RWPE1 (cell line): ENCODE data around the gene ERC2.

Experiments used
- CTCF ChIA-PET: fragments of 350-600 bp; sonication (Branson Sonifier 250); formaldehyde crosslinking; extraction: SDS; loops from one replicate; lab custom pipeline; 2021; lab: Yijun Ruan, JAX
- POLR2A ChIA-PET: fragments of 400-600 bp; formaldehyde crosslinking; extraction: SDS; loops from one replicate; lab custom pipeline; 2020; ENCODE audit warnings: antibody characterized with exemption; ENCODE audit not compliant: low non-redundant PET; lab: Yijun Ruan, JAX
- DNase-seq: peaks from one replicate; pipeline ENCODE4 v3.0.0; 2012; ENCODE audit warnings: low spot score
- H3K27ac ChIP-seq: fragments of 450-650 bp; 2 replicates; pipeline ENCODE4 v1.5.1; 2017
- CTCF ChIP-seq: fragments of 450-650 bp; conservative IDR thresholded peaks from 2 replicates; pipeline ENCODE4 v1.5.1; 2017; ENCODE audit warnings: low read depth, mild to moderate bottlenecking

ERC2 gene

GRCh38 chr3:55588146-55588765, 880.0 kb downstream of the ERC2 start:
- DNase-seq: no peak
- H3K27ac ChIP-seq: no peak overlapping the region
- no peak for TF ChIP-seq CTCF
- ChIA-PET CTCF (no interaction called here), POLR2A (no interaction called here)

- H3K27ac ChIP-seq: no peak overlapping the region
- no peak for TF ChIP-seq CTCF
- no peak for DNase-seq
- POLR2A ChIA-PET: no interaction called here
- CTCF ChIA-PET: no interaction called here
Measured at GRCh38 chr3:55585856-55586255, 882.4 kb downstream of the ERC2 start.

- DNase-seq: no peak
- no peak overlapping the region for H3K27ac ChIP-seq
- ChIA-PET CTCF (no interaction called here), POLR2A (no interaction called here)
- no peak for TF ChIP-seq CTCF
Measured at GRCh38 chr3:55584716-55585368, 883.4 kb downstream of the ERC2 start.

GRCh38 chr3:55584030-55584429, 884.2 kb downstream of the ERC2 start:
- ChIA-PET POLR2A (no interaction called here), CTCF (no interaction called here)
- DNase-seq: no peak
- no peak for TF ChIP-seq CTCF
- no peak overlapping the region for H3K27ac ChIP-seq

GRCh38 chr3:55583475-55583874, 884.8 kb downstream of the ERC2 start:
- POLR2A ChIA-PET: no interaction called here
- CTCF ChIA-PET: no interaction called here
- no peak for TF ChIP-seq CTCF

GRCh38 chr3:55579496-55579895, 888.8 kb downstream of the ERC2 start:
- POLR2A ChIA-PET: no interaction called here
- TF ChIP-seq CTCF: no peak
- DNase-seq: no peak
- CTCF ChIA-PET: no interaction called here
- H3K27ac ChIP-seq: no peak overlapping the region

More at GRCh38 chr3:55583475-55583874, 884.8 kb downstream of the ERC2 start:
- DNase-seq: no peak
- no peak overlapping the region for H3K27ac ChIP-seq
